Heart left ventricle (tissue), 13 donors: ENCODE measurements around the gene DUSP5.

Experiments used
- POLR2A ChIP-seq, 2 donors: fragments of 450-650 bp; IDR thresholded peaks; one replicate each; pipeline ENCODE4 v1.6.1; 2017; ENCODE audit warnings: antibody characterized with exemption in 2 of 2, mild to moderate bottlenecking in 2 of 2, moderate library complexity in 2 of 2
- TF ChIP-seq, protein P1 (sequence below), 12 donors: fragments of 200-600 bp; sonication (generic) in 4 of 12; IDR thresholded peaks; one replicate each; pipeline versions ENCODE4 v1.5.0 to v1.8.0; 2018 to 2022; ENCODE audit warnings: antibody characterized with exemption in 12 of 12, mild to moderate bottlenecking in 5 of 12
- donor health status: ischemic (EF 13 %, LVEDD 7.1; RV severe dilation, severe dysfunction).
- donor health status: DM: no; HTN: yes; CAD: no.
- donor health status: DM: no; HTN: no; CAD: no.
- donor health status: ischemic (EF 25% LVEDD 6.9; RV normal size, moderate dysfunction).
- donor health status: ischemic (EF 25% LVEDD 5.7; RV mildly dilated, moderate dysfunction).
- donor health status: ischemic (EF 35%, LVEDD 5.7; RV mildly dilated, moderate dysfunction).
- donor health status: nonischemic (EF 11% LVEDD 7.7; RV severe dilation, severe dysfunction).
- donor health status: DM: yes; HTN: yes; CAD: no.
- donor health status: PGD.
- donor health status: ischemic (EF 29% LVEDD 5.4; RV normal size, mild dysfunction).
- donor health status: nonischemic (EF 23%, LVEDD 6.1; RV moderate dilation, normal function).

DNA sequence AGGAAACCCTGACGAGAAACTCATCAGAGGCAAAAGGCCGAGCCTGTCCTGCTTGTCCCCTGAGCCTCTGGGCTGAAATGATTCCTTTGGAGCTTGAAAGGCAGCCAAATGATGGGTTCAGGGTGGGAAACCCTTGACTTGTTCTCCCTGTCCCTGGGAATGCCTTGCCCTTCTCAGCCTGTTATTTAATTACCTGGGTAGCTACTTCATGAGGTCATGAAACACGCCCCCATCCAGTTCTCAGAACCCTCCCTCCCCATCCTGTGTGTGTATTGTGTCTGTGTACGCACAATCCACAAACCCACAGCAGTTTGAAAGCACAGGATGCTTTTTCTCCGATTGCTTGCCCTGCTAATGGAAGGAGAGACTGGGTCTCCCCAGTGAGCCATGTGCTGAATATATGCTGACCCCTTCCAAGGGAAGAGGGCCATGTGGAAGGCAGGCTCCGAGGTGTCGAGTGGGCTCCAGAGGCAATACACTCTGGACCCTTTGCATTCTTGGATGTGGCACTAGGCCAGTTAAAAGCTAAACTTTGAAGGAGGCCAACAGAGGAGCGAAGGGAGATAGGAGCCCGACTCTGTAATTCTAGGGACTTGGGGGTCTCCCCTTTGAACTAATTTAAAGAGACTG is 10.6 kb downstream of the DUSP5 start:
- TF ChIP-seq, protein P1, sequence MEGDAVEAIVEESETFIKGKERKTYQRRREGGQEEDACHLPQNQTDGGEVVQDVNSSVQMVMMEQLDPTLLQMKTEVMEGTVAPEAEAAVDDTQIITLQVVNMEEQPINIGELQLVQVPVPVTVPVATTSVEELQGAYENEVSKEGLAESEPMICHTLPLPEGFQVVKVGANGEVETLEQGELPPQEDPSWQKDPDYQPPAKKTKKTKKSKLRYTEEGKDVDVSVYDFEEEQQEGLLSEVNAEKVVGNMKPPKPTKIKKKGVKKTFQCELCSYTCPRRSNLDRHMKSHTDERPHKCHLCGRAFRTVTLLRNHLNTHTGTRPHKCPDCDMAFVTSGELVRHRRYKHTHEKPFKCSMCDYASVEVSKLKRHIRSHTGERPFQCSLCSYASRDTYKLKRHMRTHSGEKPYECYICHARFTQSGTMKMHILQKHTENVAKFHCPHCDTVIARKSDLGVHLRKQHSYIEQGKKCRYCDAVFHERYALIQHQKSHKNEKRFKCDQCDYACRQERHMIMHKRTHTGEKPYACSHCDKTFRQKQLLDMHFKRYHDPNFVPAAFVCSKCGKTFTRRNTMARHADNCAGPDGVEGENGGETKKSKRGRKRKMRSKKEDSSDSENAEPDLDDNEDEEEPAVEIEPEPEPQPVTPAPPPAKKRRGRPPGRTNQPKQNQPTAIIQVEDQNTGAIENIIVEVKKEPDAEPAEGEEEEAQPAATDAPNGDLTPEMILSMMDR (IDR thresholded peaks at IDR 0.05) = no peak
- no peak for TF ChIP-seq POLR2A (IDR thresholded peaks at IDR 0.05)
